Neutrophil (primary cell): ENCODE measurements around the gene BSDC1.

ENCODE experiments used
- H3K27ac ChIP-seq: fragments of 200-600 bp; sonication (generic); 2 replicates; pipeline ENCODE4 v1.5.1; 2016; ENCODE audit warnings: mild to moderate bottlenecking, moderate library complexity
- H3K27me3 ChIP-seq: fragments of 200-600 bp; sonication (generic); 2 replicates; pipeline ENCODE4 v1.6.0; 2016; ENCODE audit warnings: mild to moderate bottlenecking
- H3K36me3 ChIP-seq: fragments of 200-600 bp; sonication (generic); 2 replicates; pipeline ENCODE4 v1.5.1; 2017
- H3K4me1 ChIP-seq, 2 experiments: fragments of 200-600 bp in 1 of 2; sonication (generic) in 1 of 2; 1 replicate in 1 of 2; 2 replicates in 1 of 2; pipeline versions ENCODE4 v1.5.1 to v1.6.1; 2013 to 2016; ENCODE audit warnings: low read depth in 1 of 2, low read length in 1 of 2, mild to moderate bottlenecking in 1 of 2, moderate library complexity in 1 of 2; ENCODE audit not compliant: control insufficient read depth in 1 of 2, insufficient read depth in 1 of 2
- H3K4me3 ChIP-seq, 2 experiments: fragments of 200-600 bp in 1 of 2; sonication (generic) in 1 of 2; 1 replicate in 1 of 2; 2 replicates in 1 of 2; pipeline ENCODE4 v1.5.1; 2013 to 2016; ENCODE audit warnings: low read depth in 1 of 2, low read length in 1 of 2, mild to moderate bottlenecking in 1 of 2, moderate library complexity in 1 of 2
- H3K9me3 ChIP-seq: fragments of 200-600 bp; sonication (generic); 2 replicates; pipeline ENCODE4 v1.5.1; 2016
- TF ChIP-seq, protein P1 (sequence below): fragments of 200-600 bp; sonication (generic); IDR thresholded peaks from 2 replicates; pipeline ENCODE4 v1.5.1; 2016; ENCODE audit warnings: antibody characterized with exemption

Gene BSDC1

DNA sequence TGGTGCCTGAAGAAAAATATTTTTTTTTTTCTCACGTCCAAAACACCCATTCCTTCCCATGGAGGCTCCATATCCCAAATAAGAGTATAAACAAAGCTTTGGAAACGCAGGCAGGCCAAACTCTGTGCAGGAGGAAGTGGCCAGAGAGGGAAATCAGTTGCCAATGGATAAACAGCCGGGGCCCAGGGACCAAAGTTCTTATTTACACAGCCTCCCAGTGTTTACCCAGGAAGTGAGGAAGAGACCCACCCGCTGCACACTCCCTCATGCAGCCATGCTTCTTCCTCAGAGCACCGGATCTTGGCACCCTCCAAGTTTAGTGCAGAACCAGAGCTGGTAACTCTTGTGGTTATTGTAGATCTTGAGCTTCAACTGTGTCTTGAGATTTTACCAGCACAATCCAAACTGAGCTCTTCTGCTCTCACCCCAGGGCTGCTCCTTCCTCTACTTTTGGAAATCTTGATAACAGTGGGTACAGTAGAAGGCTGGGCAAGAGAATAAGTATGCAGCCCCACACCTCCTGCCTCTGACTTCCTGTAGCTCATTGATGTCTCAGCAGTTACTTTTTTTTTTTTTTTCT is 72.4 kb downstream of the BSDC1 start:
- peaks cover 76% of the 10 kb centered on the region for H3K36me3 ChIP-seq
- H3K4me1 ChIP-seq: no peaks in the 10 kb centered on the region
- no peaks in the 10 kb centered on the region for H3K27me3 ChIP-seq
- H3K4me3 ChIP-seq: no peak overlapping the region
- TF ChIP-seq, protein P1, sequence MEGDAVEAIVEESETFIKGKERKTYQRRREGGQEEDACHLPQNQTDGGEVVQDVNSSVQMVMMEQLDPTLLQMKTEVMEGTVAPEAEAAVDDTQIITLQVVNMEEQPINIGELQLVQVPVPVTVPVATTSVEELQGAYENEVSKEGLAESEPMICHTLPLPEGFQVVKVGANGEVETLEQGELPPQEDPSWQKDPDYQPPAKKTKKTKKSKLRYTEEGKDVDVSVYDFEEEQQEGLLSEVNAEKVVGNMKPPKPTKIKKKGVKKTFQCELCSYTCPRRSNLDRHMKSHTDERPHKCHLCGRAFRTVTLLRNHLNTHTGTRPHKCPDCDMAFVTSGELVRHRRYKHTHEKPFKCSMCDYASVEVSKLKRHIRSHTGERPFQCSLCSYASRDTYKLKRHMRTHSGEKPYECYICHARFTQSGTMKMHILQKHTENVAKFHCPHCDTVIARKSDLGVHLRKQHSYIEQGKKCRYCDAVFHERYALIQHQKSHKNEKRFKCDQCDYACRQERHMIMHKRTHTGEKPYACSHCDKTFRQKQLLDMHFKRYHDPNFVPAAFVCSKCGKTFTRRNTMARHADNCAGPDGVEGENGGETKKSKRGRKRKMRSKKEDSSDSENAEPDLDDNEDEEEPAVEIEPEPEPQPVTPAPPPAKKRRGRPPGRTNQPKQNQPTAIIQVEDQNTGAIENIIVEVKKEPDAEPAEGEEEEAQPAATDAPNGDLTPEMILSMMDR: no peak
- H3K27ac ChIP-seq: peak overlapping the region; percentile 23
- H3K9me3 ChIP-seq: no peaks in the 10 kb centered on the region

DNA sequence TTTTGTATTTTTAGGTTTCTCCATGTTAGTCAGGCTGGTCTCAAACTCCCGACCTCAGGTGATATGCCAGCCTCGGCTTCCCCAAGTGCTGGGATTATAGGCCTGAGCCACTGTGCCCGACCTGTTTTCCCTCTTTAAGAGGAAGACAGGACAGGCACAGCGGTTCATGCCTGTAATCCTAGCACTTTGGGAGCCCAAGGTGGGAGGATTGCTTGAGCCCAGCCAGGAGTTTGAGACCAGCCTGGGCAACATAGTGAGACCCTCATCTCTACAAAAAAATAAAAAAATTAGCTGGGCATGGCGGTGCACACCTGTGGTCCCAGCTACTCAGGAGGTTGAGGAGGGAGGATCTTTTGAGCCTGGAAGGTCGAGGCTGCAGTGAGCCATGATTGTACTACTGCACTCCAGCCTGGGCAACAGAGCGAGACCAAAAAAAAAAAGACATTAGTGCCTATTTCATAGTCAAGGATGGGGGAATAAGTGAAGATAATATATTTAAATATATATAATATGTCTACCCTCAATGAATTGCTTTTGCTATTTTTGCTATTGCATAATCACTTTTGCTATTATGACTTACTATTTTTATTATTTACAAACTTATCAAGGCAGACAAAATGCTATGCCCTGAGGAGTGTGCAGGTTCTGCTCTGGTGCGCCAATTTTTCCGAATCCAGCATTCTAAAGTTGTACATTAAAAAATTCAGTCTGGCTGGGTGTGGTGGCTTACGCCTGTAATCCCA is 75.9 kb downstream of the BSDC1 start:
- TF ChIP-seq, protein P1: no peak
- no peaks in the 10 kb centered on the region for H3K9me3 ChIP-seq
- no peak overlapping the region for H3K4me3 ChIP-seq
- H3K27ac ChIP-seq: no peak overlapping the region
- no peaks in the 10 kb centered on the region for H3K4me1 ChIP-seq
- H3K36me3 ChIP-seq: peaks cover 51% of the 10 kb centered on the region
- no peaks in the 10 kb centered on the region for H3K27me3 ChIP-seq

DNA sequence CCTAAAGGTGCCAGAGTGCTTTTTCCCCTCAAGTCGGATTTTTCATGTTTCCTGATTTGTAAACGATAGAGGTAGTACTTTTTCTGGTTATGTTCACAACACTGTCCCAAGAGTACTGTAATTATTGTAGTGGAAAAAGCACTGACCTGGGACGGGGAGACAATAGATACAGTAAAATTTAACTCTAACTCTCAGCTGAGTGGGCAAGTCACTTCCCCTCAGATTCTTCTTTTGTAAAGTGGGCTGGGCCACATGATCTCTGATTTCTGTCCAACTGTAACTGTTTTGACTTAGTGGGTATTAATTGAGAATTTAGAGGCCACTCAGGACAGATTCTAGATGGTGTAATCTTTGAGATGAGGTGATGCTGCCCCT is 77.4 kb downstream of the BSDC1 start:
- no peaks in the 10 kb centered on the region for H3K9me3 ChIP-seq
- no peak overlapping the region for H3K4me3 ChIP-seq
- H3K27me3 ChIP-seq: no peaks in the 10 kb centered on the region
- H3K36me3 ChIP-seq: peaks cover 40% of the 10 kb centered on the region
- no peak overlapping the region for H3K27ac ChIP-seq
- H3K4me1 ChIP-seq: no peaks in the 10 kb centered on the region
- TF ChIP-seq, protein P1: no peak
